Measurements from ENCODE around the gene TCF7L2. TPM values are rescaled to one million over a fixed set of nuclear protein-coding genes. Genes with fewer than 3 reads are reported as not detected.

Gene TCF7L2
- total RNA-seq, 1 donor from 2014 or later = 49.3 TPM

DNA sequence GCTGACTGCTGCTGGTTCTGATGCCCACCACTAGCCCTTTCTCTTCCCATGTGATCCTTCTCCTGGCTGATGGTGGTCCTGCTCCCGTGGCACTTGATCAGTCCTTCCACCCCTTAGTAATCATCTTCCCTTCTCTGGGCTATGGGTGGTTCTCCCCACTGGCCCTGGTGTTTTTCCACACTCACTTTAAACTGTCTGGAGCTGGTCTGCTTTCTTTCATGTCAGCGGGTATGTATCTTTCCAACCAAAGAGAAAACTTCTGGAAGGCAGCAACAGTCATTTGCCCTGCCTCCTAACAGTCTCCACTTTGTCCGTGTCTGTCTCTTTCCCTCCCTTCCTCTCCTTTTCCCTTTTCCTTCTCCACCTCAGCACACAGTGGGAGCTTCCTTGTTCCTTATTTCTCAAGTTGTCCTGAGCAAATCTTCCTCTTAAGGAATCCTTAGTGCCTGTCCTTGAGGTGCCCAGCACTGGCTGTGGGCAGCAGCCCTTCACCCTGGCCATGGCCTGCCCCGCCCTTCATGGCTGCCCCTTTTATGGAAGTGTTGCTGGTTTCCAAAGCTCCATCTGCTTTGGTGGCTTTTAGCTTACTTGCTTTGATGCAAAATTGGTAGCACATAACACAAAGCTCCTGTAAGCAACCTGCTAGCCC, 189.0 kb downstream of the TCF7L2 start:
- H3K9me3 Mint-ChIP-seq (ENCODE audit: unreplicated experiment) = no peaks in the 10 kb centered on the region

DNA sequence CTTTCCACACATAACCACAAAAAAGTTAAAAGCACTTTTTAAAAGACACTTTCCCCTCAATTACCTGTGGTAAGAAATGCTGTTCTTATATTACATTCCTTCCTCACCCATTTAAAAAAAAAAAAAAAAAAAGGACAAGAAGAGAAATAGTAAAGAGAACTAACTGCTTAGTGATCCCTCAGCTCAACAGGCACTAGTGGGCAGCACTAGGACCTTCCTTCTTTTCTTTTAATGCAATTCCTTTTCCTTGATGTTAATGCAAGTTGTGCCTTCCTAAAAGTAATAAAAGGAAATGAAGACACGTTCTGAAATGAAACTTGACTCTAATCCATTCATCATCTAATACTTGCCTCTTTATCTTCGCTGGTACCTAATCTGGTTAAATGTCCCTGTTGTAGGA, 189.7 kb downstream of the TCF7L2 start:
- H3K27ac Mint-ChIP-seq (ENCODE audit: unreplicated experiment) = no peak overlapping the region
- peaks cover 20% of the 10 kb centered on the region for H3K36me3 Mint-ChIP-seq (ENCODE audit: low read depth, unreplicated experiment)
- H3K4me1 Mint-ChIP-seq (ENCODE audit: unreplicated experiment) = peaks cover 30% of the 10 kb centered on the region
- peaks cover 15% of the 10 kb centered on the region for H3K27me3 Mint-ChIP-seq (ENCODE audit: unreplicated experiment)
- TF ChIP-seq, protein P1, sequence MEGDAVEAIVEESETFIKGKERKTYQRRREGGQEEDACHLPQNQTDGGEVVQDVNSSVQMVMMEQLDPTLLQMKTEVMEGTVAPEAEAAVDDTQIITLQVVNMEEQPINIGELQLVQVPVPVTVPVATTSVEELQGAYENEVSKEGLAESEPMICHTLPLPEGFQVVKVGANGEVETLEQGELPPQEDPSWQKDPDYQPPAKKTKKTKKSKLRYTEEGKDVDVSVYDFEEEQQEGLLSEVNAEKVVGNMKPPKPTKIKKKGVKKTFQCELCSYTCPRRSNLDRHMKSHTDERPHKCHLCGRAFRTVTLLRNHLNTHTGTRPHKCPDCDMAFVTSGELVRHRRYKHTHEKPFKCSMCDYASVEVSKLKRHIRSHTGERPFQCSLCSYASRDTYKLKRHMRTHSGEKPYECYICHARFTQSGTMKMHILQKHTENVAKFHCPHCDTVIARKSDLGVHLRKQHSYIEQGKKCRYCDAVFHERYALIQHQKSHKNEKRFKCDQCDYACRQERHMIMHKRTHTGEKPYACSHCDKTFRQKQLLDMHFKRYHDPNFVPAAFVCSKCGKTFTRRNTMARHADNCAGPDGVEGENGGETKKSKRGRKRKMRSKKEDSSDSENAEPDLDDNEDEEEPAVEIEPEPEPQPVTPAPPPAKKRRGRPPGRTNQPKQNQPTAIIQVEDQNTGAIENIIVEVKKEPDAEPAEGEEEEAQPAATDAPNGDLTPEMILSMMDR (IDR thresholded peaks at IDR 0.05; ENCODE audit: unreplicated experiment) = no peak
- no peak overlapping the region for H3K4me3 Mint-ChIP-seq (ENCODE audit: unreplicated experiment)
- DNase-seq (ENCODE audit: low spot score) = no peak
- no peaks in the 10 kb centered on the region for H3K9me3 Mint-ChIP-seq (ENCODE audit: unreplicated experiment)

More for the DNA sequence above, 189.0 kb downstream of the TCF7L2 start:
- H3K4me1 Mint-ChIP-seq (ENCODE audit: unreplicated experiment) = peaks cover 30% of the 10 kb centered on the region
- TF ChIP-seq, protein P1 (IDR thresholded peaks at IDR 0.05; ENCODE audit: unreplicated experiment) = no peak
- no peak for DNase-seq (ENCODE audit: low spot score)
- peaks cover 20% of the 10 kb centered on the region for H3K36me3 Mint-ChIP-seq (ENCODE audit: low read depth, unreplicated experiment)
- peak overlapping the region; percentile 87 for H3K27ac Mint-ChIP-seq (ENCODE audit: unreplicated experiment)
- H3K4me3 Mint-ChIP-seq (ENCODE audit: unreplicated experiment) = peak overlapping the region; percentile 7
- peaks cover 14% of the 10 kb centered on the region for H3K27me3 Mint-ChIP-seq (ENCODE audit: unreplicated experiment)

DNA sequence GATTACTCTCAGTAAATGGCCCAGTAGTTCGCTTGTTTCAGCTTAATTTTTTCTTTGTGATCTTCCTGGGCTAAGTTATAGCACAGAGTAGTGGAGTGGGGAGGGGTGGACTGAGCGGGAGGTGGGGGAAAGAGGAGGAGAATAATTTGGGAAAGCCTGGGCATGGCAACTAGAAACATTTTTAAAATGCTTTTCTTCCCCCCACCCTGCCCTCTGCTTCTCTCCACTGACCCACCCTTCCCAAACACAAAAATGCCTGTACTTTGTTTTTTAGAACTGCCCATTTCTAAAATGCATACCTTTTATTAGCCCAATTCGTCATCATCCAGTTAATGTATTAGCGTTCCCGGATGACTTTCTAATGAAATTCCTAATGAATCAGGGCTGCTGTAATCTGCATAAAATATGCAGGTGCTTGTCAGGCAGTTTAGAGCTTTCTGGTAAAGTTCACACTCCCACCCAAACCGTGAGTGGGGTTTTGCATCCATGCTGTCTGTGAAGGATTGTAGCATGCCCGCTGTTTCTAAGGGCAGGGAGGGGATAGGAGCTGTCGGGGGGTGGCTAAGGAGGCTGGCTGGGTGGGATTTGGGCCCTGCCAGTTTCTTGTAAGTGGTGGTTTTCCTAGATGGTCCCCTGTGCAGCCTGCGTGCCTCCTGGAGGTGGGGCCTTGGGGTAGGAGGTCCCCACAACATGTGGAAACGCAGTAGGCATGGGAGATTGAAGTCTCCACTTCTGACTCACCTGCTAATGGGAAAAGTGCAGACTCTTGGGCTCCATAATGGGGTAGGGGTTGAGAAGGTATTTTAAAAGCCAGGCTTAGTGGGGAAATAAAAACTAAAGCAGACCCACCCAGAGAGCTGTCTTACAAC, 190.3 kb downstream of the TCF7L2 start:
- H3K27me3 Mint-ChIP-seq (ENCODE audit: unreplicated experiment) = peaks cover 15% of the 10 kb centered on the region
- no peaks in the 10 kb centered on the region for H3K9me3 Mint-ChIP-seq (ENCODE audit: unreplicated experiment)
- peaks cover 20% of the 10 kb centered on the region for H3K36me3 Mint-ChIP-seq (ENCODE audit: low read depth, unreplicated experiment)
- no peak overlapping the region for H3K4me3 Mint-ChIP-seq (ENCODE audit: unreplicated experiment)
- no peak overlapping the region for H3K27ac Mint-ChIP-seq (ENCODE audit: unreplicated experiment)
- no peak for DNase-seq (ENCODE audit: low spot score)
- peaks cover 30% of the 10 kb centered on the region for H3K4me1 Mint-ChIP-seq (ENCODE audit: unreplicated experiment)
- TF ChIP-seq, protein P1 (IDR thresholded peaks at IDR 0.05; ENCODE audit: unreplicated experiment) = no peak

DNA sequence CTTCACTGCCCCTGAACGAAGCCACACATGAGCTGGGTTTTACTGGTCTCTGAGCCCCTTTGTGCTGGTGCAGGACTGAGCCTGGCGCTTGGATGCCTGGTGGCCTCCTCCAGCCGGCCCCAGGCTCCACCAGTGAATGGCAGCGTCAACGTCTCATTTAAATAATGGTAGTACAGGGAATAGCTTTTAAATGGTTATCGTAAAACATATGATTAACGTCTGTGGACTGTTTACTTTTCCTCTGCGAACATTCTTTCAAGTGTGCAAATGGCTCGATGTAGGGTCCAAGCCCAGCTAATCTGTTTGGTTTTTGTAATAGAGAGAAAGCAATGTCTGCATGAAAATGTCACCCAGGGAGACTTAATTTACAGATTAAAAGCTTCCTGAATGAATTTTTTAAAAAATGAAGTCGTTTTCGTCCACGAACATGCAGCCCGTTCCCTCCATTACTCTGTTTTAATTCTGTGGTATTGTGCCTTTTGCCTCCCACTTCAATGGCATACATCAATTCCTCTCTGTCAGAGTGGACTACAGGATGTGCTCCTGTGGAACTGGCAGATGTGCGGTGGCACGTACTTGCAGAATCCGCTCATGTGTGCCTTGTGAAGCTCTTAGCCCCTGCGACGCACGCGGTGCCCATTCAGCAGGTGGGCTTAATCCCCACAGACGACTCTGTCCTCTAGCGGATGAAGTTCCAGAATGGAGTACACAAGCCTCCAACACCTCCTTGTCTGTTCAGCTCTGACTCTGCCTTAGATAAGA, 192.7 kb downstream of the TCF7L2 start:
- H3K4me1 Mint-ChIP-seq (ENCODE audit: unreplicated experiment) = peaks cover 21% of the 10 kb centered on the region
- H3K9me3 Mint-ChIP-seq (ENCODE audit: unreplicated experiment) = no peaks in the 10 kb centered on the region
- H3K27ac Mint-ChIP-seq (ENCODE audit: unreplicated experiment) = no peak overlapping the region
- DNase-seq (ENCODE audit: low spot score) = no peak
- no peak overlapping the region for H3K4me3 Mint-ChIP-seq (ENCODE audit: unreplicated experiment)
- TF ChIP-seq, protein P1 (IDR thresholded peaks at IDR 0.05; ENCODE audit: unreplicated experiment) = no peak
- peaks cover 15% of the 10 kb centered on the region for H3K27me3 Mint-ChIP-seq (ENCODE audit: unreplicated experiment)
- peaks cover 28% of the 10 kb centered on the region for H3K36me3 Mint-ChIP-seq (ENCODE audit: low read depth, unreplicated experiment)
